Cardiac fibroblast (primary cell): ENCODE measurements around the gene CTIF.

ENCODE experiments used
- DNase-seq, 2 donors: peaks; one replicate each; pipeline versions ENCODE4 v3.0.0 to v3.0.0-alpha.2; 2010; ENCODE audit warnings: low read depth in 2 of 2
- H3K4me3 ChIP-seq, 2 donors: replicated peaks in 1 of 2; 1 replicate in 1 of 2; 2 replicates in 1 of 2; pipeline ENCODE4 v1.5.1; 2011; ENCODE audit warnings: low read depth in 2 of 2, low read length in 2 of 2, mild to moderate bottlenecking in 2 of 2, moderate library complexity in 1 of 2
- TF ChIP-seq, protein P1 (sequence below): IDR thresholded peaks from one replicate; pipeline ENCODE4 v1.5.1; 2011; ENCODE audit warnings: low read depth, mild to moderate bottlenecking, low read length, inconsistent platforms

The CTIF gene

GRCh38 chr18:48899558-48900174, 360.8 kb downstream of the CTIF start:
- TF ChIP-seq, protein P1, sequence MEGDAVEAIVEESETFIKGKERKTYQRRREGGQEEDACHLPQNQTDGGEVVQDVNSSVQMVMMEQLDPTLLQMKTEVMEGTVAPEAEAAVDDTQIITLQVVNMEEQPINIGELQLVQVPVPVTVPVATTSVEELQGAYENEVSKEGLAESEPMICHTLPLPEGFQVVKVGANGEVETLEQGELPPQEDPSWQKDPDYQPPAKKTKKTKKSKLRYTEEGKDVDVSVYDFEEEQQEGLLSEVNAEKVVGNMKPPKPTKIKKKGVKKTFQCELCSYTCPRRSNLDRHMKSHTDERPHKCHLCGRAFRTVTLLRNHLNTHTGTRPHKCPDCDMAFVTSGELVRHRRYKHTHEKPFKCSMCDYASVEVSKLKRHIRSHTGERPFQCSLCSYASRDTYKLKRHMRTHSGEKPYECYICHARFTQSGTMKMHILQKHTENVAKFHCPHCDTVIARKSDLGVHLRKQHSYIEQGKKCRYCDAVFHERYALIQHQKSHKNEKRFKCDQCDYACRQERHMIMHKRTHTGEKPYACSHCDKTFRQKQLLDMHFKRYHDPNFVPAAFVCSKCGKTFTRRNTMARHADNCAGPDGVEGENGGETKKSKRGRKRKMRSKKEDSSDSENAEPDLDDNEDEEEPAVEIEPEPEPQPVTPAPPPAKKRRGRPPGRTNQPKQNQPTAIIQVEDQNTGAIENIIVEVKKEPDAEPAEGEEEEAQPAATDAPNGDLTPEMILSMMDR, result no peak
- DNase-seq, result no peak
- H3K4me3 ChIP-seq, result no peak overlapping the region

GRCh38 chr18:48900469-48900868, 361.6 kb downstream of the CTIF start:
- TF ChIP-seq, protein P1, result no peak
- H3K4me3 ChIP-seq, result no peak overlapping the region
- no peak for DNase-seq

DNA sequence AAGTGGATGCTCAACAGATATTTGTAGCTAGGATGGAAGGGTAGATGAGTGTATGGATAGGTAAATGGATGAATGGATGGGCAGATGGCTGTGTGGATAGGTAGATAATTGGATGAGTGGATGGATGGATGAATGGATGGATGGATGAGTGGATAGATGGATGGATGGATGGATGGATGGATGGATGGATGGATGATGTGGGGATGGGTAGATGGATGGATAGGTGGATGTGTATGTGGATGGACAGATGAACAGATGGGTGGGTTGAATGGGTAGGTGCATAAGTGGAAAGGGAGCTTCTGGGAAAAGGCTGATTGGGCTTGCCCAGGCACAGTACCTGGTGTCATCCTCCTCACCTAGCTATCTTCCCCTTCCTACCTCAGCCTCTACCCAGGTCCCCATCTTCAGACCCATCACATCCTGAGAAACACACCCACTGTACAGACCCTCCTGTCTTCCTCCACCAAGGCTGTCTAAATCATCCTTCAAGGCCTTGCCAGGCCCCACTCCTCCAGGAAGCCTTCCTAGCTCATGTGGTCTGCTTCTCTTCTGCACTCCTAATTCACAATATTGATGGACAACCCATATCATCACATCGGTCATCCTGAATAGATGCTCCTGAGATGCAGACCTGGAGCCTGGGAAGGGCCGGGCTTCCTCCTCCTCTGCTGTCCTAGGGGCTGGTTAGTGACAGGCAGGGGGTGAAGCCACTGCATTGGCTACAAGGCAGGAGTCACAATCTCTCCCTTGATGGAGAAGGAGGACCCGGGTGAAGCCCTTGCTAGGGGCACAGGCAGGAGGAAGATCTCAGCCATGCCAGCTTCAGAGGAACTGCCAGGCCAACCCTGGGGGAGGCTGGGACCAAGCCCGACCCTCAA, 362.6 kb downstream of the CTIF start:
- TF ChIP-seq, protein P1, result no peak
- no peak for DNase-seq
- H3K4me3 ChIP-seq, result no peak overlapping the region

DNA sequence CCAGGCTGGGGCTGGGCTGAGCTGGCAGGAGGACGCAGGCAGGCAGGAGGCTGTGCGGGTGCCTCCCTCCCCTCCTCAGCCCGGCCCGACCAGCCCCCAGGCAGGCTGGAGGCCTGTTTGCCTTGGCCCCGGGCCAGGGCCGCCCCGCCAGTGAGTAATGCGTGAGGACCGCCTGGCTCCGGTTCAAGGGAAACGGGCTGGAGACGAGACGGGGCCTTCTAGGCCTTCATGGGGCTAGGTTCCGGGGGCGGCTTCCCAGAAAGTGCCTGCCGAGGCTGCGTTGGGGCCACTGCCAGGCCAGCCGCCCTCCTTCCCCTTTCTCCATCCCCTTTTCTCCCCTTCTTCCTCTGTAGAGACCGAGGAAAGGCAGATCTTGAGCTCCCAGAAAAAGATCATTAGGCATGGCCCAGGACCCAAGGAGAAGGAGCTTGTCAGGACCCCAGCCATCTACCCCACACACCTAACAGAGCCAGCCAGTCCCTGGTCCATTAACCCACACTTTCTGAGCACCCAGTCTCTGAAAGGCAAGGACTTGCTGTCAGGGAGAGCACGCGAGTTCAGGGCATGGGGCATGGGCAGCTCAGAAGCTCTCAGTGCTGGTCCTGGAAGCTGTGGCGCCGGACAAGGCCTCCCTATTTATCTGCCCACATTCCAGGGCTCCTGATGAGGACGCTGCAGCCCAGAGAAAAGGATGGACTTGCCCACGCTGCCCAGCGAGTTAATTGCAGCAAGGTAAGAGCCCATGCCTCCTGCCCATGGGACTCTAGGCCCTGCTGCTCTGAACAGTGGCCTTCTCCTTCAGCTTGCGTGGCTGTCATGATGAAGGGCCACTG, 363.4 kb downstream of the CTIF start:
- no peak overlapping the region for H3K4me3 ChIP-seq
- TF ChIP-seq, protein P1, result no peak
- DNase-seq, result peak; percentile 94 to 97

DNA sequence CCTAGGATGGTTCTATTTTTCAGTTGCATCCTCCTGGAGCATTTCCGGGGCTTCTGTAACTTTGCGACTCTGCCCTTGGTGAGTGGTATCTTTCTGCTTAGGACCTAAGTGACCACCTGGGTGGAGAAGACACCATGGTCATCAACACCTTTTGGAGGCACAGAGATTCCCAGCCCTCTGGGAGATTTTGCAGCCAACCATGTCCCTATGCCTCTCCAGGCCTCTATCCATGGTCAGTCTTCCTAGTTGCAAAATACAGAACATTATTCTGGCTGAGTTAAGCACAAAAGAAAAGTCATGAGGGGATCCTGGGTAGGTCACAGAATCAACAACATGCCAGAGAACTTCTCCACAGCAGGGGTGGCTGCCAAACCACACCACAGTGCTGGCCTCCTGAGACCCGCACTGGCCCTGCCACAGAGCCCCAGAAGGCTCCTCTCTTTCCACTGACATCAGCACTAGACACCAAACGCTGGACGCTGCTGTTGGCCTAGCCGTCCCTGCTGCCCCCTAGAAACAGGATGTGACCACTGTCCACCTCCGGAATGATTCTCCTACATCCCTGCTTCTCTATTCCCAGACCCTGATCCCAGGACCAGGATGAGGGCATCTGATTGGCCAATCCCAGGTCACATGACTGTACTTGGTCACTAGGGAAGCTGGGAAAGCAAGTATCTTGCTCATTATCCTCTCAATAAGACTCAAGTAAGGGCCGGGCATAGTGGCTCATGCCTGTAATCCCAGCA, 364.2 kb downstream of the CTIF start:
- TF ChIP-seq, protein P1, result no peak
- DNase-seq, result peak; percentile 87 to 89

GRCh38 chr18:48904091-48904490, 365.3 kb downstream of the CTIF start:
- TF ChIP-seq, protein P1, result no peak
- DNase-seq, result peak in 1 of 2 donors; percentile 41
- H3K4me3 ChIP-seq, result no peak overlapping the region

More for the DNA sequence above, 364.2 kb downstream of the CTIF start:
- H3K4me3 ChIP-seq, result no peak overlapping the region
